Adipocyte (in vitro differentiated cells): ENCODE data around the gene ANKRD13C.
A peak's percentile ranks its signal among the peaks of the same experiment; 100 is the strongest.

Experiments used
- DNase-seq: peaks from one replicate; pipeline ENCODE4 v3.0.0-alpha.2; 2015; ENCODE audit warnings: low read depth
- H3K27me3 ChIP-seq: replicated peaks from 2 replicates; pipeline ENCODE4 v1.7.0; 2013; ENCODE audit warnings: mild to moderate bottlenecking, low read length, moderate library complexity; ENCODE audit not compliant: control insufficient read depth, insufficient read depth
- H3K36me3 ChIP-seq: 2 replicates; pipeline ENCODE4 v1.7.0; 2013; ENCODE audit warnings: low read length, mild to moderate bottlenecking, moderate library complexity; ENCODE audit not compliant: control insufficient read depth, insufficient read depth, severe bottlenecking
- H3K4me1 ChIP-seq: 2 replicates; pipeline ENCODE4 v1.7.0; 2013; ENCODE audit warnings: mild to moderate bottlenecking, low read length, moderate library complexity; ENCODE audit not compliant: control insufficient read depth, insufficient read depth
- H3K4me3 ChIP-seq: 2 replicates; pipeline ENCODE4 v1.7.0; 2013; ENCODE audit warnings: mild to moderate bottlenecking, low read length, moderate library complexity
- H3K9ac ChIP-seq: 2 replicates; pipeline ENCODE4 v1.7.0; 2013; ENCODE audit warnings: mild to moderate bottlenecking, low read length, moderate library complexity
- H3K9me3 ChIP-seq: 2 replicates; pipeline ENCODE4 v1.7.0; 2013; ENCODE audit warnings: mild to moderate bottlenecking, low read length, moderate library complexity; ENCODE audit not compliant: control insufficient read depth

The ANKRD13C gene

GRCh38 chr1:70211541-70211940 lies 143.0 kb downstream of the ANKRD13C start:
- H3K36me3 ChIP-seq = peaks cover 24% of the 10 kb centered on the region
- H3K27me3 ChIP-seq = no peaks in the 10 kb centered on the region
- H3K4me3 ChIP-seq = no peak overlapping the region
- peak; percentile 41 for DNase-seq
- no peak overlapping the region for H3K9ac ChIP-seq
- no peaks in the 10 kb centered on the region for H3K9me3 ChIP-seq
- peaks cover 47% of the 10 kb centered on the region for H3K4me1 ChIP-seq

GRCh38 chr1:70210820-70211219 lies 143.7 kb downstream of the ANKRD13C start:
- H3K9me3 ChIP-seq = no peaks in the 10 kb centered on the region
- H3K36me3 ChIP-seq = peaks cover 17% of the 10 kb centered on the region
- H3K27me3 ChIP-seq = no peaks in the 10 kb centered on the region
- H3K9ac ChIP-seq = peak overlapping the region; percentile 0
- H3K4me1 ChIP-seq = peaks cover 49% of the 10 kb centered on the region
- no peak for DNase-seq
- peak overlapping the region; percentile 25 for H3K4me3 ChIP-seq
